ENCODE measurements around the gene PLAGL2. TPM values are rescaled to one million over a fixed set of nuclear protein-coding genes. Genes with fewer than 3 reads are reported as not detected.

The PLAGL2 gene
- total and polyA plus RNA-seq, 2 of the 8 experiments (the other 6 are each of a cell fraction or from before 2014, with no cell fraction given) = 20.6 to 25.4 TPM

- TF ChIP-seq CHD7 (IDR thresholded peaks at IDR 0.05; ENCODE audit: insufficient replicate concordance, low read length) (no peak), NANOG (IDR thresholded peaks at IDR 0.05; ENCODE audit: insufficient read depth, low read depth, low read length, poor library complexity, severe bottlenecking) (no peak), CBX5 (IDR thresholded peaks at IDR 0.05; ENCODE audit: low read depth, low read length) (no peak)
These were observed 5.6 kb downstream of the PLAGL2 start (continued) for GRCh38 chr20:32201977-32202363.

Measured in H1 (cell line).